ENCODE measurements around the gene TNPO1.
"Not testable (repeated sequence)": the region's sequence is repeated elsewhere in the genome, so short reads cannot be mapped to it uniquely, and the experiment has no call there.

The TNPO1 gene

GRCh38 chr5:72816284-72817075 is at the start of gene TNPO1:
TSS of gene TNPO1 (plus strand) at chr5:72816661. CDS start at chr5:72816738, 77 bp downstream.
- peak; percentile 60 for DNase-seq (ENCODE audit: low read depth, low spot score)

- DNase-seq (ENCODE audit: low read depth, low spot score), result no peak
These were observed 49.0 kb upstream of the TNPO1 start for GRCh38 chr5:72767289-72768010.

DNA sequence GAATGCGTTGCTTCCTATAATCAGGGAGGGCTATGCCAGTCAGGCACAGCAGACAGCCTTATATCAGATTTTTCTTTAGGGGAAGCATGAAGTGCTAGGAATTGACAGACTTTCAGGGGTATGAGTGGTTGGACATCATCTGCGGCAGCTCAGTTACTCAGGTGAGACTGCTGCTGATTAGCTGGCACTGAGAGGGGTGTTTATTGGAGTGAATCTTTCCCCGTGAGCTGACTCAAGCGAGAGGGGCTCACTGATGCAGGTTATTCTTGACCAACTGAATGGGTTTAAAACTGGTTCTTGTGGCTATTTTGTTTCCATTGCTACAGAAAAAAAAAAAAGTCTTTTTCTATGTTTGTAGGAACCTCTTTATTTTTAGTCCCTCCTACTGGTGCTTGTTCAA is 46.2 kb upstream of the TNPO1 start:
- DNase-seq (ENCODE audit: low read depth, low spot score), result no peak

GRCh38 chr5:72776684-72777083 is 39.8 kb upstream of the TNPO1 start:
- no peak for DNase-seq (ENCODE audit: low read depth, low spot score)

DNA sequence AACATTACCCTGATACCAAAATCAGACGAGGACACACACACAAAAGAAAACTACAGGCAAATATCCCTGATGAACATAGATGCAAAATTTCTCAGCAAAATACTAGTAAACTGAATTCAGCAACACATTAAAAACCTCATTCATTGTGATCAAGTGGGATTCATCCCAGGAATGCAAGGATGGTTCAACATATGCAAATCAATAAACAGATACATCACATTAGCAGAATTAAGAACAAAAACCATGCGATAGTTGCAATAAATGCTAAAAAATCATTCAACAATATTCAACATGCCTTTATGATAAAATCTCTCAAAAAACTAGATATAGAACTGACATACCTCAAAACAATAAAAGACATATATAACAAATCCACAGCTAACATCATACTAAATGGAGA is 36.9 kb upstream of the TNPO1 start:
- DNase-seq (ENCODE audit: low read depth, low spot score), result no peak

- no peak for DNase-seq (ENCODE audit: low read depth, low spot score)
These were observed 33.1 kb upstream of the TNPO1 start for GRCh38 chr5:72783354-72783753.

- DNase-seq (ENCODE audit: low read depth, low spot score), result no peak
These were observed 32.3 kb upstream of the TNPO1 start for GRCh38 chr5:72784129-72784528.

- DNase-seq (ENCODE audit: low read depth, low spot score), result no peak
These were observed 30.7 kb upstream of the TNPO1 start for GRCh38 chr5:72785801-72786200.

DNA sequence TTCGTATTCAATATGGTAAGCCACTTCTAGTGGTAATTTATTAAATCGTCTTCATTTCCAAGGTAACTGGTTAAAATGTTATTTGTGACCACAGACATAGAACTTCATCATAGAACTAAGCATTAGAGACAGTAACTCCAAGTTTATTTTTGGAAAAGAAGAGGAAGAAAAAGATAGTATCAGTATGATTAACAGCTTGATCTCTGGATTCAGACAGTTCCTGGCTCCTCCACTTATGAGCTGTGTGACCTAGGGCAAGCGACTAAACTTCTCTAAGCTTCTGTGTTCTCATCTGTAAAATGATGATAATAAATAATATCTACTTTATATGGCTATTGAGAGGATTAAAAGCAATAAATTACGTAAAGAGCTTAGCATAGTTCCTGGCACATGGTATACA is 29.8 kb upstream of the TNPO1 start:
- DNase-seq (ENCODE audit: low read depth, low spot score), result no peak

GRCh38 chr5:72788866-72789505 is 27.5 kb upstream of the TNPO1 start:
- DNase-seq (ENCODE audit: low read depth, low spot score), result no peak

DNA sequence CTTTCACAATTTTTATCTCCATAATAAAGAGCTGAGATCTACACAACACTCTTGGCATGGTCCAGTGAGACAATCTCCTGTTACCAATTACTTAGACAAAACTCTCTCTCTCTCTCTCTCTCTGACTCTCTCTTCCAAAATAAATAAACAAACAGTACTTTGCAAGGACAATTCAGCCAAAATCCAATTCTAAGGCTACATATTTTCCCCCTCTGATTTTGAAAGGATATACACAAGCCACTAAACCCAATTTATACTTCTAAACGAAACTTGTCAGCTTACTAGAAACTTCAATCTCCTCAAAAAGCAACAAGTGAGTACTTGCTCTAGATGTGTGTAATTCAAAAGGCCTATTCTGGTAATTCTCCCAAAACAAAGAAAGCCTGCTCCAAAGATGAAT is 26.3 kb upstream of the TNPO1 start:
- DNase-seq (ENCODE audit: low read depth, low spot score), result no peak

DNA sequence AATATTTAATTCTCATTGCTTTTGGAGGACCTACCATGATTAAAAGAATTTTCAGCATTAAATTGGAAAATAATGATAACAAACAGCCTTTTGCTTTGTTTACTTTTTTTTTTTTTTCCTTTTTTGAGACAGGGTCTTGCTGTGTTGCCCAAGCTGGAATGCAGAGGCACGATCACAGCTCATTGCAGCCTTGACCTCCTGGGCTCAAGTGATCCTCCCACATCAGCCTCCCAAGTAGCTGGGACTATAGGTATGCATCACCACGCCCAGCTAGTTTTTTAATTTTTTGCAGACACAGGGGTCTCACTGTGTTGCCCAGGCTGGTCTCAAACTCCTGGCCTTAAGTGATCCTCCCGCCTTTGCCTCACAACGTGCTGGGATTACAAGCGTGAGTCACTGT is 23.8 kb upstream of the TNPO1 start:
- not testable (repeated sequence) for DNase-seq (ENCODE audit: low read depth, low spot score)

GRCh38 chr5:72796001-72796400 is 20.5 kb upstream of the TNPO1 start:
- no peak for DNase-seq (ENCODE audit: low read depth, low spot score)

- DNase-seq (ENCODE audit: low read depth, low spot score), result no peak
These were observed 16.7 kb upstream of the TNPO1 start for GRCh38 chr5:72799721-72800120.

- not testable (repeated sequence) for DNase-seq (ENCODE audit: low read depth, low spot score)
These were observed 7.8 kb upstream of the TNPO1 start for GRCh38 chr5:72808637-72809036.

DNA sequence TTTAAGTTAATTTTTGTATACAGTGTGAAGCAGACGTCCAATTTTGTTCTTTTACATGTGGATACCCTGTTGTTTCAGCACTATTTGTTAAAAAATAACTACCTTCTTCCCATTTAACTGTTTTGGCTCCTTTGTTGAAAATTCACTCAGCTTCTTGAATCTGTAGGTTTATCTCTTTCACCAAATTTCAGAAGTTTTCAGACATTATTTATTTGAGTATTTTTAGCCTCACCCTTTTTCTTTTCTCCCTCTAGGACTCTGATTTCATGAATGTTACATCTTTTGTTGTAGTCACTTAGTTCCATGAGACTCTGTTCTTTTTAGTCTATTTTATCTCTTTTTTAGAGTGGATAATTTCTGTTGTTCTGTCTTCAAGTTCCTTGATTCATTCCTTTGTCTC is 4.6 kb upstream of the TNPO1 start:
- DNase-seq (ENCODE audit: low read depth, low spot score), result no peak

- no peak for DNase-seq (ENCODE audit: low read depth, low spot score)
These were observed 4.0 kb upstream of the TNPO1 start for GRCh38 chr5:72812488-72812887.

- DNase-seq (ENCODE audit: low read depth, low spot score), result no peak
These were observed 2.4 kb upstream of the TNPO1 start for GRCh38 chr5:72814104-72814503.

DNA sequence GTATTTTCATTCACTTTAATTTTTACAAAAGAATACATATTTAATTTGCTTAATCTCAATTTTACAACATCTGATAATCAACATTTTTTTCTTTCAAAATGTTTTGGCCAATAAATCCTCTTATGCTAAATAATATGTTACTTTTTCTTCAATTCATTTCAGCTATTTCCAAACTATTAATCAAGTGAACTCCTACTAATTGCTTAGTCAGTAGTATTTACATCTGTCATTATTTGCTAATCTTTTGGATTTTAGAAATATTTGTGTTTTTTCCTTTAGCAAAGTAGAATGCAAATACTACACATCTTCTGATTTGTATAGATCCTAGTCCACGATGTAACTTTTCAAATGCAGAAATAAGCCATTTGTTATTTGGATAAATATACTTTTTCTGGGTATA is 1.6 kb upstream of the TNPO1 start:
- no peak for DNase-seq (ENCODE audit: low read depth, low spot score)

GRCh38 chr5:72815580-72816283 is 729 bp upstream of the TNPO1 start:
- DNase-seq (ENCODE audit: low read depth, low spot score), result no peak

DNA sequence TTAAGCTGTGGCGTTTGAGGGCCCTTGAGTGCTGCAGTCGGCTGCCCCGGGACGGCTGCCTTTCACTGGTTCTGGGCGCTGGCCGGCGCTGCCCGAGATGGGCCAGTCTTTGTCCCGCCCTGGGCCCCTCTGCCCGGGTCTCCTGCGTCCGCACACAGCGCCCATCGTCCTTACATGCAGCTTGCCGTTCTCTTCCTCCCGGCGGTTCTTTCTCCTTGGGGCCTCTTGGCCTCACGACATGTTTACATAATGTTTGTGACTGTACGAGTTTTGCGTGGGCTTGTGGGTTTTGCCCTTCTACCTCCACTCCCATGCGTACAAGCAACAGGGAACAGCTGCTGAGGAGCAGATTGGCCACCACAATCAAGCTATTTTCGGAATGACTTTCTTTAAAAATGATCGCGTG is 618 bp downstream of the TNPO1 start:
- DNase-seq (ENCODE audit: low read depth, low spot score), result no peak

DNA sequence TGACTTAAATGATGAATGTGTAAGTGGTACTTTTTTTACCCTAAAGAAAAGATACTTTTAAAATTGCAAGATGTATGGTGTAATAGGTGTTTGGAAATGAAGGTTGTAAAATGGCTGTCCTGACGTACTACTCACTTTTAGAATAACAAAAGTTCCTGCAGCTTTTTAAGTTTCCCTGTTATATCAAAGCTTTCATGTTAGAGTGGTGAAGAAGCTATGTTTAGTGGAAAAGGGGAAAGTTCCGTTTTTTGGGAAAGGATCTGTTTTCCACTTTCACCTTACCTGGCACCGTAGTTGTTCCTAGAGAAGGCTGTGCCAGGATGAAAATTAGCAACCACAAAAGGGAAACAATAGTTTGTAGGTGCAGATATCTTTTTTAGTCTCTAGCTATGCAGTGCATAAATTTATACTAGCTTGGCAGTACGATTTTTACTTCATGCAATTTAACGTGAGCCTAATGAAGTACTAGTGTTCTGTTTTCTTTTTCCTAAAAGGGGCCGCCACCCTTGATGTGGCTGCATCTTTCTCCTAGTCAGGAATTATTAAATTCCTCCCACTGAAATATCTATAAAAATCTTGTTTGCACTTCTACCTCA is 1.3 kb downstream of the TNPO1 start:
- no peak for DNase-seq (ENCODE audit: low read depth, low spot score)

Measured in activated CD4-positive, CD25-positive, alpha-beta regulatory T cell treated with anti-CD3 and anti-CD28 coated beads, Interleukin-2, amount 50 U/mL, for 16 hours (primary cell).